Sigmoid colon (tissue), 3 donors: ENCODE measurements around the gene URGCP.

Source experiments
- POLR2A ChIP-seq, 2 donors: fragments of 450-650 bp; IDR thresholded peaks; one replicate each; pipeline ENCODE4 v1.6.1; 2016; ENCODE audit warnings: antibody characterized with exemption in 2 of 2, mild to moderate bottlenecking in 2 of 2, moderate library complexity in 2 of 2
- TF ChIP-seq, protein P1 (sequence below), 4 experiments: fragments of 450-650 bp in 3 of 4; fragments of 200-600 bp in 1 of 4; IDR thresholded peaks; one replicate each; pipeline ENCODE4 v1.5.1; 2016 to 2019; ENCODE audit warnings: antibody characterized with exemption in 4 of 4, mild to moderate bottlenecking in 3 of 4, moderate library complexity in 2 of 4

DNA sequence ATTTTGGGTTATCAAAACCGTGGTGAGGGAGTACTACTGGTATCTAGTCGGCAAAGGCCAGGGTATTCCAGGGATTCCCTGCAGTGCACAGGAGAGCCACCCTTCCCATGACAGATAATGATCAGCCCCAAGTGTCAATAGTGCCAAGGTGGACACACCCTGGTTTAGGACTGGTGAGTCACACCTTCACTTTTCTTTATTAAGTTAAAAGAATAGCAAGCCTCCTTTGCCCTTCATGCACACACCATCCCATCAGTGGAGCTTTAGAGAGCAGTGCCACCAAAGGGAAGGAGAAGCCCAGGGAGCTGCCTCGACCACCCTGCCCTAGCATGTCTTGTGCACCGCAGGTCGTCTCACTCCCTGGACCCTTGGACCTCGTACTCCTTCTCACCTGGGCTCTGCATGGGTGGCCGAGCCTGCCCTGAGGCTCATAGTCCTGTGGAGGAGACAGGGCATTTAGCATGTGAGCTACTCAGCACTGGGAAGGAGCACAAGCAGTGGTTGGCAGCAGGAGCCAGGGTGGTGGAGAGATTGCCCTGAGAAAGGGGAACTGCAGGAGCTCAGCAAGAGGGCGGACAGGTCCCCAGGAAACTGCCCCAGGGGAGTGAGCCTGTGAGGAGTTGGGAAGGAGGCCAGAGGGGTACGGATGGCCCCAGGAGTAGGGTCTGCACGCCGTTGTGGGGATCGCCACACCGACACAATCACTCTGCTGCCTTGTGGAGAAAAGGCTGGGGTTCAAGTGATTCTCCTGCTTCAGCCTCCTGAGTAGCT is 37.2 kb upstream of the URGCP start:
- TF ChIP-seq, protein P1, sequence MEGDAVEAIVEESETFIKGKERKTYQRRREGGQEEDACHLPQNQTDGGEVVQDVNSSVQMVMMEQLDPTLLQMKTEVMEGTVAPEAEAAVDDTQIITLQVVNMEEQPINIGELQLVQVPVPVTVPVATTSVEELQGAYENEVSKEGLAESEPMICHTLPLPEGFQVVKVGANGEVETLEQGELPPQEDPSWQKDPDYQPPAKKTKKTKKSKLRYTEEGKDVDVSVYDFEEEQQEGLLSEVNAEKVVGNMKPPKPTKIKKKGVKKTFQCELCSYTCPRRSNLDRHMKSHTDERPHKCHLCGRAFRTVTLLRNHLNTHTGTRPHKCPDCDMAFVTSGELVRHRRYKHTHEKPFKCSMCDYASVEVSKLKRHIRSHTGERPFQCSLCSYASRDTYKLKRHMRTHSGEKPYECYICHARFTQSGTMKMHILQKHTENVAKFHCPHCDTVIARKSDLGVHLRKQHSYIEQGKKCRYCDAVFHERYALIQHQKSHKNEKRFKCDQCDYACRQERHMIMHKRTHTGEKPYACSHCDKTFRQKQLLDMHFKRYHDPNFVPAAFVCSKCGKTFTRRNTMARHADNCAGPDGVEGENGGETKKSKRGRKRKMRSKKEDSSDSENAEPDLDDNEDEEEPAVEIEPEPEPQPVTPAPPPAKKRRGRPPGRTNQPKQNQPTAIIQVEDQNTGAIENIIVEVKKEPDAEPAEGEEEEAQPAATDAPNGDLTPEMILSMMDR (IDR thresholded peaks at IDR 0.05), result no peak
- no peak for TF ChIP-seq POLR2A (IDR thresholded peaks at IDR 0.05)
